Keratinocyte (primary cell): Measurements from ENCODE around the gene DCAF8. TPM values are rescaled to one million over a fixed set of nuclear protein-coding genes. Genes with fewer than 3 reads are reported as not detected.

Source experiments
- DNase-seq: peaks from one replicate; pipeline ENCODE4 v3.0.0-alpha.2; 2011; ENCODE audit warnings: low read depth, missing footprints, low spot score
- FAIRE-seq: peaks from 2 replicates; lab custom pipeline; 2011; peaks lifted over from hg19 to GRCh38; lab: Jason Lieb, UNC
- H2AFZ ChIP-seq: 2 replicates; pipeline ENCODE4 v1.6.0; 2012; ENCODE audit warnings: low read length, control low read depth, inconsistent platforms; ENCODE audit not compliant: control insufficient read depth
- H3K27ac ChIP-seq: 2 replicates; pipeline ENCODE4 v1.5.1; 2011; ENCODE audit warnings: low read length; ENCODE audit not compliant: control insufficient read depth, insufficient read depth
- H3K27me3 ChIP-seq: 3 replicates; pipeline ENCODE4 v1.6.0; 2011; ENCODE audit warnings: low read length; ENCODE audit not compliant: control insufficient read depth, insufficient read depth; ENCODE audit errors: extremely low read depth
- H3K36me3 ChIP-seq, 2 experiments: 2 replicates in 1 of 2; 3 replicates in 1 of 2; pipeline ENCODE4 v1.5.1; 2011; ENCODE audit warnings: low read length in 2 of 2, mild to moderate bottlenecking in 1 of 2; ENCODE audit not compliant: control insufficient read depth in 2 of 2, insufficient read depth in 2 of 2; ENCODE audit errors: extremely low read depth in 1 of 2
- H3K4me1 ChIP-seq: 3 replicates; pipeline ENCODE4 v1.5.1; 2011; ENCODE audit warnings: low read length; ENCODE audit not compliant: control insufficient read depth, insufficient read depth; ENCODE audit errors: extremely low read depth
- H3K4me2 ChIP-seq: 3 replicates; pipeline ENCODE4 v1.6.0; 2011; ENCODE audit warnings: low read depth, low read length; ENCODE audit not compliant: control insufficient read depth, insufficient read depth; ENCODE audit errors: extremely low read depth
- H3K4me3 ChIP-seq, 3 experiments: fragments of 200-600 bp in 1 of 3; sonication (generic) in 1 of 3; 2 replicates in 2 of 3; 3 replicates in 1 of 3; pipeline ENCODE4 v1.5.1; 2011 to 2016; ENCODE audit warnings: low read length in 3 of 3, mild to moderate bottlenecking in 3 of 3, control low read depth in 2 of 3, inconsistent platforms in 1 of 3, low read depth in 1 of 3, mixed read lengths in 1 of 3, mixed run types in 1 of 3, moderate library complexity in 1 of 3; ENCODE audit not compliant: control insufficient read depth in 2 of 3, insufficient read depth in 2 of 3; ENCODE audit errors: extremely low read depth in 1 of 3
- H3K79me2 ChIP-seq: 2 replicates; pipeline ENCODE4 v1.6.0; 2012; ENCODE audit warnings: low read length; ENCODE audit not compliant: control insufficient read depth, insufficient read depth
- H3K9ac ChIP-seq: 3 replicates; pipeline ENCODE4 v1.6.0; 2011; ENCODE audit warnings: low read length; ENCODE audit not compliant: control insufficient read depth, insufficient read depth; ENCODE audit errors: extremely low read depth
- H3K9me1 ChIP-seq: 3 replicates; pipeline ENCODE4 v1.6.0; 2011; ENCODE audit warnings: low read length; ENCODE audit not compliant: control insufficient read depth, insufficient read depth; ENCODE audit errors: extremely low read depth
- H3K9me3 ChIP-seq: 2 replicates; pipeline ENCODE4 v1.5.1; 2012; ENCODE audit warnings: low read depth, low read length; ENCODE audit not compliant: control insufficient read depth
- H4K20me1 ChIP-seq: 3 replicates; pipeline ENCODE4 v1.6.0; 2011; ENCODE audit warnings: low read length; ENCODE audit not compliant: control insufficient read depth, insufficient read depth; ENCODE audit errors: extremely low read depth
- CTCF ChIP-seq, 3 experiments: IDR thresholded peaks in 1 of 3; conservative IDR thresholded peaks in 1 of 3; optimal IDR thresholded peaks in 1 of 3; 2 replicates in 2 of 3; 3 replicates in 1 of 3; pipeline versions ENCODE3 to v1.5.1; 2011; ENCODE audit warnings: low read length in 3 of 3, mild to moderate bottlenecking in 3 of 3, moderate library complexity in 2 of 3, control low read depth in 1 of 3, inconsistent platforms in 1 of 3; ENCODE audit not compliant: insufficient read depth in 2 of 3; ENCODE audit errors: extremely low read depth in 1 of 3
- EZH2 ChIP-seq: IDR thresholded peaks from one replicate; pipeline ENCODE4 v1.6.1; 2012; ENCODE audit warnings: inconsistent platforms, mild to moderate bottlenecking, low read length, moderate library complexity
- dilution Hi-C: fragments of 300-500 bp; cut with MboI; formaldehyde crosslinking; loops from one replicate; pipeline ENCODE4 v1.7.0; 2020; ENCODE audit warnings: low sequenced_read_pairs; ENCODE audit not compliant: extremely low pct_ligation_motif_present
- polyA plus RNA-seq, 5 experiments: library from polyadenylated mRNA; depleted of rRNA in 3 of 5; stranded (reverse) in 3 of 5; stranded (forward) in 1 of 5; unstranded in 1 of 5; fragments of >200 nt; gene quantifications; 1 replicate in 1 of 5; 2 replicates in 3 of 5; 3 replicates in 1 of 5; pipeline versions ENCODE4 v1.2.1 to v1.2.3, GENCODE V29; 2011 to 2012; ENCODE audit warnings: missing spikeins in 2 of 5, low read depth in 1 of 5, low replicate concordance in 1 of 5

The DCAF8 gene
- polyA plus RNA-seq, 1 donor (not counting 4 experiments of a cell fraction or from before 2014, with no cell fraction given): 81.2 TPM

- TF ChIP-seq EZH2: no peak
- TF ChIP-seq CTCF (optimal IDR thresholded peaks at IDR 0.05 in 1 of 3, IDR thresholded peaks at IDR 0.05 in 1 of 3, conservative IDR thresholded peaks at IDR 0.05 in 1 of 3; ENCODE audit: extremely low read depth in 1 of 3, insufficient read depth in 2 of 3, low read length in 3 of 3): no peak
- dilution Hi-C loops: no loop called here
- Histone ChIP-seq H3K27me3 (peaks cover 13% of the 10 kb centered on the region), H3K4me2 (no peak overlapping the region), H3K4me1 (no peaks in the 10 kb centered on the region), H3K27ac (no peak overlapping the region), H4K20me1 (no peaks in the 10 kb centered on the region), H3K4me3 (no peak overlapping the region), H3K36me3 (no peaks in the 10 kb centered on the region), H3K79me2 (no peaks in the 10 kb centered on the region), H3K9me1 (no peaks in the 10 kb centered on the region), H2AFZ (no peak overlapping the region), H3K9me3 (no peaks in the 10 kb centered on the region), H3K9ac (no peak overlapping the region)
- DNase-seq (no peak), FAIRE-seq (no peak)
Measured at GRCh38 chr1:160186246-160186645, 76.1 kb downstream of the DCAF8 start.

GRCh38 chr1:160179336-160179735, 83.0 kb downstream of the DCAF8 start:
- Histone ChIP-seq H3K27ac (no peak overlapping the region), H3K4me3 (no peak overlapping the region), H3K4me2 (no peak overlapping the region), H3K36me3 (no peaks in the 10 kb centered on the region), H3K9me1 (no peaks in the 10 kb centered on the region), H3K79me2 (no peaks in the 10 kb centered on the region), H3K4me1 (no peaks in the 10 kb centered on the region), H4K20me1 (no peaks in the 10 kb centered on the region), H2AFZ (no peak overlapping the region), H3K9me3 (no peaks in the 10 kb centered on the region), H3K27me3 (no peaks in the 10 kb centered on the region), H3K9ac (no peak overlapping the region)
- FAIRE-seq (no peak), DNase-seq (no peak)
- TF ChIP-seq CTCF (optimal IDR thresholded peaks at IDR 0.05 in 1 of 3, IDR thresholded peaks at IDR 0.05 in 1 of 3, conservative IDR thresholded peaks at IDR 0.05 in 1 of 3; ENCODE audit: extremely low read depth in 1 of 3, insufficient read depth in 2 of 3, low read length in 3 of 3) (no peak), EZH2 (no peak)
- dilution Hi-C loops: no loop called here
